PFSK-1 (cell line): ENCODE results near the gene SCGB1C1.

Source experiments
- FOXP2 ChIP-seq: optimal IDR thresholded peaks from 2 replicates; pipeline ENCODE3; 2011; ENCODE audit warnings: borderline replicate concordance, control low read depth, inconsistent platforms; ENCODE audit not compliant: insufficient read depth; ENCODE audit errors: extremely low read length, extremely low read depth
- POLR2AphosphoS5 ChIP-seq: IDR thresholded peaks from 2 replicates; pipeline ENCODE4 v1.6.1; 2012; ENCODE audit warnings: low read depth, mild to moderate bottlenecking, control low read depth, low read length, moderate library complexity
- SIN3A ChIP-seq: IDR thresholded peaks from 2 replicates; pipeline ENCODE4 v1.6.1; 2012; ENCODE audit warnings: mild to moderate bottlenecking, low read length, moderate library complexity, borderline replicate concordance; ENCODE audit not compliant: insufficient read depth
- TAF1 ChIP-seq: IDR thresholded peaks from 2 replicates; pipeline ENCODE4 v1.6.1; 2012; ENCODE audit warnings: low read length, control low read depth, borderline replicate concordance; ENCODE audit not compliant: insufficient read depth
- TF ChIP-seq, protein P1 (sequence below), 2 experiments: IDR thresholded peaks; 2 replicates each; pipeline versions ENCODE4 v1.6.1 to v1.8.0; 2011 to 2012; ENCODE audit warnings: low read depth in 2 of 2, low read length in 2 of 2, control low read depth in 1 of 2, inconsistent platforms in 1 of 2, mild to moderate bottlenecking in 1 of 2, moderate library complexity in 1 of 2; ENCODE audit not compliant: insufficient read depth in 1 of 2

DNA sequence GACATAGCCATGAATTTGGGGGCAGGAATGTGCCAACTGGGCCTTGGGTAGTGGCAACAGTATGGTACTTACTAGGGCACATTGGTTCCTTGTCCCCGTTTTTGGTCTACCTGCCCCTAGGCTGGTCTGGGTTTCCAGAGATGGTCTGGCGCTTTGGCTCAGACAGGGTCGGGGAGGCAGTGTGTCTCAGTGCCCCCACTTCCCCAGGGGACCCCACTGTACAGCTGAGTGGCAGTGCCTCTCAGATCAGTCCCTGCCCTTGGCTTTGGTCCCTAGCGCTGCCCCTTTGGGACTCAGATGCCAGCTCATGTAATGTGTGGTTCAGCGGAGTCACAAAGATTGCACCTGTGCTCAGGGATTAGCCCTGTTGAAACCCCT is 17.9 kb downstream of the SCGB1C1 start:
- TF ChIP-seq TAF1 (no peak), POLR2AphosphoS5 (no peak), SIN3A (no peak), FOXP2 (no peak)
- TF ChIP-seq, protein P1, sequence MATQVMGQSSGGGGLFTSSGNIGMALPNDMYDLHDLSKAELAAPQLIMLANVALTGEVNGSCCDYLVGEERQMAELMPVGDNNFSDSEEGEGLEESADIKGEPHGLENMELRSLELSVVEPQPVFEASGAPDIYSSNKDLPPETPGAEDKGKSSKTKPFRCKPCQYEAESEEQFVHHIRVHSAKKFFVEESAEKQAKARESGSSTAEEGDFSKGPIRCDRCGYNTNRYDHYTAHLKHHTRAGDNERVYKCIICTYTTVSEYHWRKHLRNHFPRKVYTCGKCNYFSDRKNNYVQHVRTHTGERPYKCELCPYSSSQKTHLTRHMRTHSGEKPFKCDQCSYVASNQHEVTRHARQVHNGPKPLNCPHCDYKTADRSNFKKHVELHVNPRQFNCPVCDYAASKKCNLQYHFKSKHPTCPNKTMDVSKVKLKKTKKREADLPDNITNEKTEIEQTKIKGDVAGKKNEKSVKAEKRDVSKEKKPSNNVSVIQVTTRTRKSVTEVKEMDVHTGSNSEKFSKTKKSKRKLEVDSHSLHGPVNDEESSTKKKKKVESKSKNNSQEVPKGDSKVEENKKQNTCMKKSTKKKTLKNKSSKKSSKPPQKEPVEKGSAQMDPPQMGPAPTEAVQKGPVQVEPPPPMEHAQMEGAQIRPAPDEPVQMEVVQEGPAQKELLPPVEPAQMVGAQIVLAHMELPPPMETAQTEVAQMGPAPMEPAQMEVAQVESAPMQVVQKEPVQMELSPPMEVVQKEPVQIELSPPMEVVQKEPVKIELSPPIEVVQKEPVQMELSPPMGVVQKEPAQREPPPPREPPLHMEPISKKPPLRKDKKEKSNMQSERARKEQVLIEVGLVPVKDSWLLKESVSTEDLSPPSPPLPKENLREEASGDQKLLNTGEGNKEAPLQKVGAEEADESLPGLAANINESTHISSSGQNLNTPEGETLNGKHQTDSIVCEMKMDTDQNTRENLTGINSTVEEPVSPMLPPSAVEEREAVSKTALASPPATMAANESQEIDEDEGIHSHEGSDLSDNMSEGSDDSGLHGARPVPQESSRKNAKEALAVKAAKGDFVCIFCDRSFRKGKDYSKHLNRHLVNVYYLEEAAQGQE (IDR thresholded peaks at IDR 0.05; ENCODE audit: insufficient read depth in 1 of 2, low read depth in 2 of 2, low read length in 2 of 2) = no peak
